Activated T-cell treated with anti-CD3 and anti-CD28 coated beads, Interleukin-2, amount 50 U/mL, for 48 hours (primary cell): ENCODE results near the gene TUSC2.

Source experiments
- DNase-seq, 2 experiments: peaks; one replicate each; pipeline ENCODE4 v3.0.0-alpha.2; 2020

TUSC2 gene

DNA sequence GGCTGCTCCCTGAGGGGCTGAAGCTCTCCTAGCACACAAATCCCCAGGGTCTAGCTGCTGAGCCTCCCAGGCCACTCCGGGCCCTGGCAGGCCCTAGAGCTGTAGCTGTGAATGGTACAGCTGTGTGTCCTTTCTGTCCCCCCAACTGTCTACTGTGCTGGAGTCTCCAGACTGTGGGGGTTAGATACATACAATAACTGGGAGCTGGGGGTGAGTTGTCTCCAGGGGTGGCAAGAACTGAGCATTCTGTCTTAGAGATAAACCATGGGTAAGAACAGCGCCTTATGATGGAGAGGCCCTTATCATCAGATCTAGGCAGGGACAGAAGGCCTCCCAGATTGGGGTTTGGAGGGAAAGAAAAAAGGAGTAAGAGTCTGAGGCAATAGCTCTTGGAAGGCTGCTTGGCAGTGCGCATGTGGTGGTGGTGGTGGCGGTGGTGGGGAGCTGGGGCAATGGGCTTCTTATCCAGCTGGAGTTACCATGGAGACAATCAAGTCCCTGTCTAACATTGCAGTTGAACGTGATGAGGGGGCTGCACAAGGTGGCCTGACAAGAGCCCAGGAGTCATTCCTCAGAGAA is 26.3 kb upstream of the TUSC2 start:
- no peak for DNase-seq

DNA sequence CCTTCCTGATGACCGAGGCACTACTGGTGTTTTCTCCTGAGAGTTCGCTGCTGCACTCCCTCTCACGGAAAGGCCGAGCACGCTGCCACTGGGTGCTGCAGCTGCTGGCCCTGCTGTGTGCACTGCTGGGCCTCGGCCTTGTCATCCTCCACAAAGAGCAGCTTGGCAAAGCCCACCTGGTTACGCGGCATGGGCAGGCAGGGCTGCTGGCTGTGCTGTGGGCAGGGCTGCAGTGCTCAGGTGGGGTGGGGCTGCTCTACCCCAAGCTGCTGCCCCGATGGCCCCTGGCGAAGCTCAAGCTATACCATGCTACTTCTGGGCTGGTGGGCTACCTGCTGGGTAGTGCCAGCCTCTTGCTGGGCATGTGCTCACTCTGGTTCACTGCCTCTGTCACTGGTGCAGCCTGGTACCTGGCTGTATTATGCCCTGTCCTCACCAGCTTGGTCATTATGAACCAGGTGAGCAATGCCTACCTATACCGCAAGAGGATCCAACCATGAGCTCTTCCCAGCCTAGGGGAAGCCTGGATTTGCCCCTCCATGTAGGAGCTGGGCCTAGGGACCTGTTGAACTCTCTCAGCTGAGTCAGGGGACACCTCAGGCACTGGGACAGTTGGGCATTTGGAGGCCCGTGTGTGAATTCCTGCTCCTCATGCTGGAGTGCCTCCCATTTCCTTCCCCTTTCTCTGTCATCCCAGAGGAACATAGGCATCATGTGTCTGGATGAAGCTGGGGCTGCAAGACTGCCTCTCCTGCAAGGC is 25.4 kb upstream of the TUSC2 start:
- DNase-seq = no peak

DNA sequence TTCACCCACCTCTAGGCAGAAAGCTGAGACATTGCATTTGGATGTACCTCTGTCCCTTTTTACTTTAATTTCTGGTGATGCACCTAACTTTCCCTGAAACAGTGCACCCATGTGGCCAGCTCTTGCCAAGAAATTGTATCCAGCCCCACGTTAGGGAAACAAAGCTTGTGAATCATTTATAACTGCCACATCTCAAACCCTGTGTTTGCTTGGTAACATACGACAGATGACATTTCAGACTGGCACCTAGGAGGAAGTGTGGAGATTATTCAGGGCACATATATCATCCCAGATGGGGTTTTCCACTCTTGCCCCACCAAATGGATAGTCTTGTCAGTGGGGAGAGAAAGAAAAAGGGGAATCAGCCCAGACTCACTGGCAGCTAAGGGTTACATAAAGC is 24.8 kb upstream of the TUSC2 start:
- no peak for DNase-seq

DNA sequence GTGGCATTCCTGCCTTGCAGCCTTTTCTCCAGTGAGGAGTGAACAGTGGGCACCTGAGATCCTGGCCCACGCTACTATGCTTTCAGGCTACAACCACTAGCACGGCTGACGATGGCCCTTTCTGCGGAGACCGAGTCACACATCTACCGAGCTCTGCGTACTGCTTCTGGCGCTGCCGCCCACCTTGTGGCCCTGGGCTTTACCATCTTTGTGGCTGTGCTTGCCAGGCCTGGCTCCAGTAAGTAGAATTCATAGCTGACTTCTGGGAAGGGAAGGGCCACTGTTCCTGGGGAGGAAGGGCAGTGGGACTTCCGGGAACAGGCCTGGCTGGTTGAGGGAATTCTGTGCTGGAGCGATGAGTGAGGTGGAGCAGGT is 23.3 kb upstream of the TUSC2 start:
- no peak for DNase-seq

DNA sequence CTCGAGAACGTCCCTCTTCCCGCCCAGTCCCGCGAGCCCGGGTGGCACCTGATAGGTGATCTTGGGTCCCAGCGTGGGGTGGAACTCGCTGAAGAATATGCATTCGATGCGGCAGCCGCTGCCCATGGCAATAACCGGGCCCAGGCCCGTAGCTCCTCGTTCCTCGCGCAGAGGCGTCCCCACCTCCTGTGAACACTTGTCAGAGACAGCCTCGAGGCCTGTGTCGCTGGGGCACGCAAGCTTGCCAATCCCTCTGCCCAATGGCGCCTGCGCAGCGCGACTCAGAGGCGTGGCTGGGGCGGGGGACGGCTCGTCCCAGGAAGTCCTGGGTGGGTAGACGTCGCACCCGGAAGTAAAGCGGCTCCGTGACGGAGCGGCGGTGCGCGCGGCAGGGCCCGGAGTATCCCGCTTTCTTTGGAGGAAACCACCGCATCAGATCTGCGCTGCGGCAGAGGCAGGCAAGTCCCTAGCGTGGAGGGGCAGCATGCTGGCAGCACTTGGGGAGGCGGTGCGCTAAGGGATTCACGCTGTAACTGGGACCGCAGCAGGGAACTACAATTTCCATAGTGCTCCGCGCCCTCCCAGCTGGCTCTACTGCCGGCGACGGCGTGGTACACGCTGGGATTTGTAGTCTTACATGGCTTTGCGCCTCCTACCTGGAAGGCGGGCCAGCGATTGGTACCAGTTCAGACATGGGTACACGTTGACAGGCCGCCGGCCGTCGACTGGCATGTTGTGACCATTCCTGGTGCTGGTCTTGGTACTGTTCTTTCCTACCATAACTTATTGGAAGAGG is 22.7 kb upstream of the TUSC2 start, which contains the start of the genes CYB561D2 and NPRL2:
TSS of gene CYB561D2 (plus strand) at position 336 of the 796 bp plus-strand sequence. CDS start 572 bp downstream, outside the sequence.
TSS of gene NPRL2 (minus strand) at position 249 of the 796 bp plus-strand sequence. CDS start at position 126, 123 bp downstream.
- DNase-seq = peak; percentile 100

DNA sequence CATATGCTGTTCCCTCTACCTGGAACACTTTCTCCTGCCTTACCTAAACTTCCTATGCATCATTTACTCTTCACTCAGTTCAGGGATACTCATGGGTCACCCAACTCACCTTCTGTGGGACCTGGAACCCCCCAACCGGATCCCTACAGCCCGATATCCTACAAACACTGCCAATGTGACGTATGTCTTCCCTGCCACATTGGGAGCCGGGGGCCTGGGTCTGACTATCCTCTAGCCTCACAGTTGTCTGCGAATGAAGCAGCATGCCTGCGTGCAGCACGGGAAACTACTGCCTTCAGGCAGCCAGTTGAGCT is 22.1 kb upstream of the TUSC2 start:
- DNase-seq = no peak

DNA sequence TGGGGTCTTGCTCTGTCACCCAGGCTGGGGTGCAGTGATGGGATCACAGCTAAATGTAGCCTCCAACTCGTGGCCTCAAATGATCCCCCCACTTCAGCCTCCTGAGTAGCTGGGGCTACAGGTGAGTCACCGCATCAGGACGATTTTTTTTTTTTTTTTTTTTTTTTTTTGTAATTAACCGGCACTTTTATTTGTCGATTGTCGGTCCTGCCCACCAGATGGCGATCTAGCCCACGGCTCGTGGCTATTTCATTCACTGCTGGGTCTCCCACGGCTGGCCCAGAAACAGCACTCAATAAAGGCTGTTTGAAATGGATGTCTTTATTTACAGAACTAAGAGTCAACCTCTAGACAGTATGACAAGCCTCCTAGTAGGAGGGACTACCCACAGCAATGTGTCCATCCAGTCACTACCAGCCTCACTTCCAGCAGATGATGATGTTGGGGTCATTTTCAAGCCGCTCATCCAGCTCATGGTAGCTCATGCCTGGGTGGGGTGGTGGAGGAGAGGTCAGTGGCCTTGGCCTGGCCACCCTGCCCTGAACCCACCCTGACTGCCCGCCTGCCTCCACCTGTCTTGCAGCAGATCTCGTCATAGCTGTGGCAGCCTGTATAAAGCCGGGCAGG is 19.3 kb upstream of the TUSC2 start:
- DNase-seq = peak; percentile 82

DNA sequence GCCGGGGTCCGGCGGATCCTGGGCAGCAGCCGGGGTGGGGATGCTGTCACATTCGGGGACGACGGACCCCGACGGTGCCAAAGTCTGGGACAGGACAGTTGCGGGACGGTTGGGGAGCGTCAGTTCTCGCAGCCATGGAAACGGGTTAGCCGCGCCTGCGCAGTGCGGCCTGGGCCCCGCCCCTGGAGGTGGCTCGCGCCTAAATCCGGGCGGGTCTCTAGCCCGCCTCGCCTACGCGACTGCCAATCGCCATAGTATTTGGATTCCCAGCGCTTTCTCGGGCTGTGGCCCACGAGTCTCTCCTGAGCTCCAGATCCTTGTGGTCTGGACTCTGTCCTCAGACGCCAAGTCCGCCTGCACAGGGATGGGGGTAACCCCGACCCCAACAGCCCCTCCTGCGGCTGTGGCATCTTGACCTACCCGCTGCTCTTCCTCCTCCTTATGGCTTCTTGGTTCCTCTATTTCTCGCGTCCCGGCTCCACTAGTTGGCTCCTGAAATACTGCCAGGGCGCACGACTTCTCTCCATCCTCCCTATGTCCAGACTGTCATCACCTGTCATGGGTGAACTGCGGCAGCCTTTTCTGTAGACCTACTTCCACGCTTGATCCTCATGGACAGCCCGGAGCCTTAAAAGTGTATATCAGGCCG is 17.7 kb upstream of the TUSC2 start, which contains the start of gene ZMYND10:
TSS of gene ZMYND10 (minus strand) at position 147 of the 649 bp plus-strand sequence. CDS start 153 bp downstream, outside the sequence.
- DNase-seq = peak; percentile 85 to 87

DNA sequence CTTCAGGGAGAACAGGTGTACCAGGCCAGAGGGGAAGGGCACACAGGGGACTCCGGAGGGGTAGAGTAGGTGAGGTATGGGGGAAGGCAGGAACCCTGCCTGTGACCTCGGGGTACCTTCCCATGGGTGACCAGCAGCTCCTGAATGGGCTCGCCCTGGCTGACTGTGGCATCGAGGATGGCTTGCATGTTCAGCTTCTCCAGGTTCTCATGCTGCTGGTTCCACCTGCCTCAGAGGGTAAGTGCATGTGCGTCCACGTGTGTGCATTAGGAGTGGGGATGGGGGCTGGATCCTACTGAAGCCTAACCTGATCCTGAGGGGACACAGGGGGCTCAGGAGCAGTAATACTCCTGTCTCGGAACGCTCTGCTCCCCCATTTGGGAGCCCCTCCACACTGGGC is 17.0 kb upstream of the TUSC2 start:
- no peak for DNase-seq

DNA sequence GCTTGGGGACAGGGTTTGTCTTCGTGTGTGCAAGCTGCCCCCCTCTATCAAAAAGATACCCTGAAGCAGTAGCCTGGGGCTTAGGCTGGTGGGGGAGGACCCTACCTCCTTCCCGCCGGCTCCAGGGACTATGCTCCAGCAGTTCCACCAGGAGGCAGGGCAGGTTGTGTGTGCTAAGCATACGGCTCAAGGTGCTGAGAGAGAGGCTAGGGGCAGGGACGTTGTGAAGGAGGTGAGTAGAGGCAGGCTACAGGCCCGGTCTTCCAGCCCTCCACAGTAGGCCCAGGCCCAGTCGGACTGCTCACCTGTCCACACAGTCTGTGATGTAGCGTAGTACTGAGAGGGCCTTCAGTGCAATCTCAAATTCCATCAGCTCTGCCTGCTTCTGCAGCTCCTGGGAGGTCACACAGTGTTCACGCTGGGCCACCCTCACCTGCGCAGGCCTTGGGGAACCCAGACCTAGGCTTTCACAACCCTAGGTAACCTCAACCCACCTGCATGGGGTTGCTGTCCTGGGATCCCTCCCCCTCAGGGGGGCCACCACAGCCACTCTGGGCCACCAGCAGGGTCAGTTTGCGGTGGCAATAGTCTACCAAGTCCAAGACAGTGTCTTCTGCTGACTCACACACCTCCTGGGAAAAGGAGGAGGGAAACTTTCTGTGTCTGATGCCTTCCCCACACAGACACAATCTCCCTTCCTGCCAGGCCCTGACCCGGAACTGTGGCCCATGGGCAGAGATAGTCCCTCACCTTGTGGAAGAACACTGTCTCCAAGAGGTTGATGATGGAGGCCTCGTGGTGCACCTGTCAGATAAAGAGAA is 15.0 kb upstream of the TUSC2 start:
- no peak for DNase-seq

DNA sequence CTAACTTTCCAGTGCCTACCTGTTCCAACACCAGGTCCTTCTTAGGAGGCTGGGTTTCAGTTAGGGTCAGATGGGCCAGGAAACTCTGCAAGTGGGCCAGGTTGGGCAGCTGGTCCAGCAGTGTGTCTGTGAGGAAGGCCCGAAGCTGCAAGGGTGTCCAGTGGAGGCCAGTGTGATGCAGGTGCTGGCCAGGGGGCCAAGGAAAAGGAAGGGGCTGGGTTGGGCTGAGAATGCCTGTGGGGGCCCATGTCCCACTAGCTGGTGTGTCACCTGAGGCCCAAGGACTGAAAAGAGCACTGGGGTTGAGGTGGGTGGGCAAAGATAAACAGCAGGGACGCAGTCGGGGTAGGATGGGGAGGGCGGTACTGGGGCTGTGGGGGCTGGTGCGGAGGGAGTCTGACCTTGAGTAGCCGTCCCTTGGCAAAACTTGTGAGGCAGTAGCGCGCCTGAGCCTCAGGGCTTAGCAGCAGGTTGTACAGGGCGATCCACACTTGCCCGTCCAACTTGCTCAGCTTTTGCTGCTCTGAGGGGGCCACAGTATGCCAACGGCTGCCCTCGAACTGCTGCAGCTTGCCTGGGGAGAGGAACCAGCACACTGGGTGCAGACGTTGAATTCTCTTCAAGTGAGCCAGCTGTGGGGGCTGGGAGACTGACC is 14.1 kb upstream of the TUSC2 start:
- no peak for DNase-seq

DNA sequence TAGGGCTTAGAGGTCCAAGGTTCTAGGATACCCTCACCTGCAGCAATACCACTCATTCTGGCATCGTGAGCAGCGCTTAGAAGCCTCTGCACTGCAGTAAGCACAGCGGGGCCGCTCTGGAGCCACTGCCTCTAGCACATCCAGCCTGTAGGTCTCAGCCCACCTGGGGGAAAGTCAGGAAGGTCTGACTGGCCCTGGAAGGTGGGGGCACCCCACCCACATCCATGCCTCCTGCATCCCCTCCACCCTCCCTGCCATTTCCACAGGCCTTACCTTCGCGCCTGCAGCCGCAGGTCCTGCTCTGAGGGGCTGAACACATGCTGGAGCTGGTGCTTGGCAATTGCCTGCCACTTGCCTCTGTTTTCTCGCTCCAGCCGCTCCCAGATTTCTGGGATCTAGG is 13.5 kb upstream of the TUSC2 start:
- no peak for DNase-seq

DNA sequence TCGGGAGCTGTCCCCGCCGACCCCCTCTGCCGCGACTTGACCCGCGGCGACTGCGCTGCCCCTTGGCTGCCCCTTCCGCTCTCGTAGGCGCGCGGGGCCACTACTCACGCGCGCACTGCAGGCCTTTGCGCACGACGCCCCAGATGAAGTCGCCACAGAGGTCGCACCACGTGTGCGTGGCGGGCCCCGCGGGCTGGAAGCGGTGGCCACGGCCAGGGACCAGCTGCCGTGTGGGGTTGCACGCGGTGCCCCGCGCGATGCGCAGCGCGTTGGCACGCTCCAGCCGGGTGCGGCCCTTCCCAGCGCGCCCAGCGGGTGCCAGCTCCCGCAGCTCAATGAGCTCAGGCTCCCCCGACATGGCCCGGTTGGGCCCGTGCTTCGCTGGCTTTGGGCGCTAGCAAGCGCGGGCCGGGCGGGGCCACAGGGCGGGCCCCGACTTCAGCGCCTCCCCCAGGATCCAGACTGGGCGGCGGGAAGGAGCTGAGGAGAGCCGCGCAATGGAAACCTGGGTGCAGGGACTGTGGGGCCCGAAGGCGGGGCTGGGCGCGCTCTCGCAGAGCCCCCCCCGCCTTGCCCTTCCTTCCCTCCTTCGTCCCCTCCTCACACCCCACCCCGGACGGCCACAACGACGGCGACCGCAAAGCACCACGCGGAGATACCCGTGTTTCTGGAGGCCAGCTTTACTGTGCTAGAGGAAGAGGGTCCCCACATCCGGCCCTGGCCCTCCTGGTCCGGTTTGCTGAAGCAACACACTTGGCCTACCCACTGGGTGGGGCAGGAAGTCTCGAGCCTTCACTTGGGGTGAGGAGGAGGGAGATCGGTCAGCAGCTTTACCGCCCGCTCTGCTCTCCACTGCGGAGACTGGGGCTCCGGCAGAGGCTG is 12.7 kb upstream of the TUSC2 start, which contains the start of gene RASSF1:
TSS of gene RASSF1 (minus strand) at position 389 of the 882 bp plus-strand sequence. CDS start at position 358, 31 bp downstream.
- peak; percentile 81 to 85 for DNase-seq

DNA sequence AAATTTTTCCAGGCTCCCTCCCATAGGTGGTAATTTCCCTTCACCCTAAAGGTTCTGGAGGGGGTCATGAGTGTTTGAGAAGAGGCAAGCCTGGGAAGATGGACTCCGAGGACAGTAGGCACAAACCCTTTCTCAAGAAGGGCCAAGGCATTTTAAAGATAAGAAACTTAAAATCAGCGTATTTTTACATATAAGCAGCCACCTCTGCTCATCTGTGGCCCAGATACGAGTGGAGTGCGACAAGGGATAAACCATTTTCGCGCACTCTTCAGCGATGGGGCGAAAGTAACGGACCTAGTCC is 12.1 kb upstream of the TUSC2 start:
- no peak for DNase-seq

DNA sequence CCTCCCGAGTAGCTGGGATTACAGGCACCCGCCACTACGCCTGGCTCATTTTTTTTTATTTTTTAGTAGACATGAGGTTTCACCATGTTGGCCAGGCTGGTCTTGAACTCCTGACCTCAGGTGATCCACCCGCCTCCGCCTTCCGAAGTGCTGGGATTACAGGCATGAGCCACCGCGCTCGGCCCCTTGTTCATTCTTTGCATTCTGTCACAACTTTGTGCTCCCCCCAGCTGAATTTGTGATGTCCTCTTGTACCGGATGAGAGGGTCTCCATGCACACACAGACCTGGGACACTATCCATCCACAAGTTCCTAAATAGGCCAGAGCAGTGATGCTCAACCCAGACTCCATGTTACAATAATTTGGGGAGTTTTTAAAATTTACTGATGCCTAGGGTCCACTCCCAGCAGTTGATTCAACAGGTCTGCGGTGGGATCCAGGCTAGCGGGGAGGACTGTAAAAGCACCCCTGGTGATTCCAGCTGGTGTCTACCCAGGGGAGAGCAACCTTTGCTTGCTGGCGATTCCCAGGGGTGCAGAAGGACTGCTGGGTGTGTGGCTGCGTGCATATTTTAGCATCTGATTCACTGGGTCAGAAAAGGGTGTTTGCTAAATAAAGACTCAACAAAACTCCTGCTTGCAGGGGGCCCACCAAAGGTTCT is 11.6 kb upstream of the TUSC2 start:
- no peak for DNase-seq

DNA sequence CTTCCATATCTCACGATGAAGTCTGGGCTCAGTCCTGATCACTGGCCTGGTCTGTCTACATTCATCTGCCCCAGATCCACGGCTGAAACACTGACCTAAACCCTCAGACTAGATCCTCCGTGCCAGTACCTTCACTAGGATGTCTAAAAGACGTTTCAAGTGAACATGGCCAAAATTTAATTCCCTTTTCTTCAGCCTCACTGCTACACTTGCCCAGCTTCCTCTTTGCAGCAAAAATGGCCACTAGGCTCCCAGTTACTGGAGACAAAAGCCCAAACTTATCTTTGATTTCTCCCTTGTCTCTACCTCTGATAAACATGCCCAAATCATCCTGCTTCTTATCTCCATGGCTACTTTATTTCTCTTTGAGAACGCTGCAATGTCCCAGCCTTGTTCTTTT is 10.9 kb upstream of the TUSC2 start:
- DNase-seq = no peak

DNA sequence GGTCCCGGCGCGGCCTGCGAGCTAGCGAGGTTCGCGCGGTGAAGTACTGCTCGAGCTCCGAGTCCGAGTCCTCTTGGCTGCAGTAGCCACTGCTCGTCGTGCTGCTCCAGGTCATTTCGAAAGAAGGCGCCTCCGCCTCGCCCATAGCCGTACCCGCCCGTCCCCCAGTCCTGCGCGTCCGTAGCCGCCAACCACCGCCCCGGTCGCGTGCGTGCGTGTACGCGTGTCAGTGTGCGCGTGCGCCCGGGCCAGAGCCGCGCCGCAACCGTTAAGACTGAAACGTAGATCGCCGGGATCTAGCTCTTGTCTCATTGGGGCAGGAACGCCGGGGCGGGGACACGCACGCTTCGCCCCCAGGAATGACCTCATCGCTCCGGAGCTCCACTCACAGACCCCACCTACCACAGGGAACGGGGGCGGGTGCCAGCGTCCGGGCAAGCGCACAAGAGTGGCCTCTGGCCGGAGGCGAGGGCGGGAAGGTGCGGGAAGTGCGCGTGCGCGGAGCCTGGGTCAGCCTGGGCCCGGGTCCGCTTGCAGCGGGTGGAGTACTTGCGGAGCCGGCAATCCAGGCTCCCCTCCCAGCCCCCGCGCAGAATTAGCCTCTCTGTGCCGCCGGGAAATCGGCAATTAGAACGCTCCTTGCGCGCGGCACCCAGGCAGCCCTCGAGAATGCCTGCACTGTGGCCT is 9.3 kb upstream of the TUSC2 start:
- DNase-seq = peak; percentile 98

DNA sequence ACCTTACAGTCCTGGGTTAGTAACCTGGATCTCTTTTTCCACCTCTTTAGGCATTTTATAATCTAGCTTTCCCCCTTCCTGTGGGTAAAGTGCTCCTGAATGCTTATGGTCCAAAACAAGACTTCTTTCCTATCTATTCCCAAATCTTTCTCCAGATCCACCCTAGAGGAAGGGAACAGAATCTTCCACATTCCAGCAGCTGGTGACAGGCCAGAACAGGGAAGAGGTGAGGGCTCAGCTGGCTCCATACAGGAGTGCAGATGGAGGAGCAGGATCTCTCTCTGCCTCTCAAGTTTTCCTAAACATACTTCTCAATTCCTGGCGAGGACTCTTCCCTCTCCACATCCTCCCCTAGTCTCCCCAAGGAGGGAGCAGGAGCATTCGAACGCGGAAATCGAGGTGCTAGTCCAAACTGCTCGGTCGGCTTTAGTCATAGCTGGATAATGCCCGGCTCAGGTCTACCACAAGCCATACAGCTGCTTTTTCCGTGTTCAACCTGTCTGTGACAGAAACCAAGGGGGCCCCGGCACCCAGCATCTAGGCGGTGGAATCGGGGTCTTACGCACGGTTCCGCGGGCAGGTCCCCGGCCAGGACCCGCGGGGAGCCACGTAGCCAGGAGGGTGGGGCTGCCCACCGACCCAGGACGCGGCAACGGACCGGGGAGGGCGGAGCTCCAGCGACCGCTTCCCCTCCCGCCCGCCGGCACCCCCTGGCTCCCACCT is 8.6 kb upstream of the TUSC2 start:
- no peak for DNase-seq
